A549 (cell line): ENCODE measurements around the gene ST3GAL5.

Experiments used
- POLR2A ChIP-seq: IDR thresholded peaks from 2 replicates; pipeline ENCODE4 v1.6.1; 2012; ENCODE audit warnings: mild to moderate bottlenecking, low read length
- RAD21 ChIP-seq, 2 experiments: fragments of >200 bp in 1 of 2; sonication (Bioruptor Twin) in 1 of 2; formaldehyde crosslinking in 1 of 2; IDR thresholded peaks in 1 of 2; conservative IDR thresholded peaks in 1 of 2; 2 replicates in 1 of 2; 3 replicates in 1 of 2; pipeline ENCODE4 v1.6.1; 2012 to 2018; ENCODE audit warnings: inconsistent platforms in 1 of 2
- RCOR1 ChIP-seq: fragments of 150-350 bp; IDR thresholded peaks from 2 replicates; pipeline ENCODE4 v1.6.1; 2014; ENCODE audit warnings: antibody characterized with exemption, low read length, low read depth
- SREBF2 ChIP-seq: fragments of 450-650 bp; IDR thresholded peaks from 2 replicates; pipeline ENCODE4 v1.6.1; 2014; ENCODE audit warnings: mild to moderate bottlenecking, moderate library complexity

DNA sequence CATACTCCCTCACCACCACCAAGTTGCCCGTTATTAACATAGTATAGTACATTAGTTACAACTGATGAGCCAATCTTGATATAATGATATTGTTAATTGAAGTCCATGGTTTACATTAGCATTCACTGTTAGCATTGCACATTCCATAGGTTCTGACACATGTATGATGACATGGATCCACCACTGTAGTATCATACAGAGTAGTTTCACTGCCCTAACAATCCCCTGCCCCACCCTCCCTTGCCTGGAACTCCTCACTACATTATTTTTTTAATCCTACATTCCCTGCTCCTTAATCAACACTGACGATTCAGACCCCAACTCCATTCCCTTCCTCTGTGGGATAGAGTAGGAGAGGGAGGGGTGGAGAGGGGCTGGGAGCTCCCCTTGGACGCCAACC is 20.2 kb upstream of the ST3GAL5 start:
- TF ChIP-seq SREBF2: no peak
- no peak for TF ChIP-seq POLR2A
- TF ChIP-seq RAD21 (conservative IDR thresholded peaks at IDR 0.05 in 1 of 2, IDR thresholded peaks at IDR 0.05 in 1 of 2): no peak
- TF ChIP-seq RCOR1: no peak
